Omental fat pad (tissue), 4 donors: ENCODE results near the gene YAP1. TPM values are rescaled to one million over a fixed set of nuclear protein-coding genes. Genes with fewer than 3 reads are reported as not detected.

ENCODE experiments used
- ATAC-seq: fragments of 150-250 bp; one replicate; pipeline ENCODE4 v1.9.1; 2016; ENCODE audit warnings: mild to moderate bottlenecking, moderate library complexity; ENCODE audit not compliant: low FRiP score
- DNase-seq: peaks from one replicate; pipeline ENCODE4 v3.0.0-alpha.2; 2019; ENCODE audit warnings: low spot score
- total RNA-seq, 4 donors: library from RNA; depleted of rRNA; stranded (reverse); fragments of >200 nt; gene quantifications; one replicate each; pipeline ENCODE4 v1.1.0, GENCODE V29; 2016
- TF ChIP-seq, protein P1 (sequence below), 3 donors: fragments of 450-650 bp; IDR thresholded peaks; one replicate each; pipeline ENCODE4 v1.5.1; 2016 to 2017; ENCODE audit warnings: antibody characterized with exemption in 3 of 3, mild to moderate bottlenecking in 3 of 3, moderate library complexity in 2 of 3

The YAP1 gene
- total RNA-seq, 4 donors from 2014 or later = 102 to 152 (median 130) TPM

- no peak for DNase-seq
- TF ChIP-seq, protein P1, sequence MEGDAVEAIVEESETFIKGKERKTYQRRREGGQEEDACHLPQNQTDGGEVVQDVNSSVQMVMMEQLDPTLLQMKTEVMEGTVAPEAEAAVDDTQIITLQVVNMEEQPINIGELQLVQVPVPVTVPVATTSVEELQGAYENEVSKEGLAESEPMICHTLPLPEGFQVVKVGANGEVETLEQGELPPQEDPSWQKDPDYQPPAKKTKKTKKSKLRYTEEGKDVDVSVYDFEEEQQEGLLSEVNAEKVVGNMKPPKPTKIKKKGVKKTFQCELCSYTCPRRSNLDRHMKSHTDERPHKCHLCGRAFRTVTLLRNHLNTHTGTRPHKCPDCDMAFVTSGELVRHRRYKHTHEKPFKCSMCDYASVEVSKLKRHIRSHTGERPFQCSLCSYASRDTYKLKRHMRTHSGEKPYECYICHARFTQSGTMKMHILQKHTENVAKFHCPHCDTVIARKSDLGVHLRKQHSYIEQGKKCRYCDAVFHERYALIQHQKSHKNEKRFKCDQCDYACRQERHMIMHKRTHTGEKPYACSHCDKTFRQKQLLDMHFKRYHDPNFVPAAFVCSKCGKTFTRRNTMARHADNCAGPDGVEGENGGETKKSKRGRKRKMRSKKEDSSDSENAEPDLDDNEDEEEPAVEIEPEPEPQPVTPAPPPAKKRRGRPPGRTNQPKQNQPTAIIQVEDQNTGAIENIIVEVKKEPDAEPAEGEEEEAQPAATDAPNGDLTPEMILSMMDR (IDR thresholded peaks at IDR 0.05) = no peak
- ATAC-seq = no peak
These were observed 127.0 kb downstream of the YAP1 start for GRCh38 chr11:102237096-102237735.

GRCh38 chr11:102238391-102238821 lies 128.2 kb downstream of the YAP1 start:
- DNase-seq = no peak
- ATAC-seq = no peak
- TF ChIP-seq, protein P1 (IDR thresholded peaks at IDR 0.05) = no peak

DNA sequence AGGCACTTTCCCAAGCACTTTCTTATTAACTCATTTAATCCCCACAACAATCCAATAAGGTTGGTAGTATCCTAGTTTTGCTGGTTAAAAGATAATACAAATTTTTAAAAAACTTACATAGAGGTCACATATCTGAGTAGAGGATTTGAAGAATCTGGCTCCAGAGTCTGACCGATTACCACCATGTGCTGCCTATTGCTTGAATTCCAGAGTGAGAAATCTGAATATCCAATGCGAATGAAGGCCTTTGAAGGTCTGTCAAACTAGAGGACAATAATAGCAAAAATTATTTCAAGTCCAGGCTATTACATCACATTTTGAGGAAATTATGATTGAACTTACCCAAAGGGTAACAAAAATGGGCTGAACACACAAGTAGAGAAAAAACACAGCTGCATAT lies 129.2 kb downstream of the YAP1 start:
- no peak for ATAC-seq
- TF ChIP-seq, protein P1 (IDR thresholded peaks at IDR 0.05) = no peak
- DNase-seq = no peak

DNA sequence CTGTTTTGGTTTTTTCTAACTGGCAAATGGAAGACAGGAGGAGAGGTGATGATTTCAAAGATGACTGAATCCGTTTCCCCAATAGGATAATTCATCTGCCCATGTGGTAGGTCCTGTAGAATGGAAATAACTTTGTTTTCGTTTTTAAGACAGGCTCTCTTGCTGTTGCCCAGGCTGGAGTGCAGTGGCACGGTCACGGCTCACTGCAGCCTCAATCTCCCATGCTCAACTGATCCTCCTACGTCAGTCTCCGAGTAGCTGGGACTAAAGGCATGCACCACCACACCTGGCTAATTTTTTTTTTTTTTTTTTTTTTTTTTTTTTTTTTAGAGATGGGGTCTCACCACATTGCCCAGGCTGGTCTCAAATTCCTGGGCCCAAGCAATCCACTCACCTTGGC lies 129.7 kb downstream of the YAP1 start:
- ATAC-seq = no peak
- DNase-seq = no peak
- TF ChIP-seq, protein P1 (IDR thresholded peaks at IDR 0.05) = no peak

DNA sequence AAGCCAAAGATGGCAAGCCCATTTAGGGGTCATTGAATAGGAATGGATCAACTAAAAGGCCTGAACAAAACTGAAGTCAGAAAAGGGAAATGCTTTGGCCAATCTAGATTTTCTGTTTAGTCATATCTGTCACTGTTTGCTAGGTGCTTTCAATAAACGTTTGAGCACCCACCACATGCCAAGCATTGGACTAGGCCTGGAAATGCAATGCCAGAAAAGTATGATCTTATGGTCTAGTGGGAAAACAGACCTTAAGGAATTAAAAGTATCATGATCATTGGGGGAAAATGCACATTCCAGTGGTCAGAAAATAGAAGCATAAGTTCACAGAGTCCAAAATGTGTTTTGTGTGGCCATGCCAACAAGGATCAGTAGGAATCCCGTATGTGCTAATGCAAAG lies 130.3 kb downstream of the YAP1 start:
- DNase-seq = no peak
- ATAC-seq = no peak
- TF ChIP-seq, protein P1 (IDR thresholded peaks at IDR 0.05) = no peak

GRCh38 chr11:102241026-102241425 lies 130.8 kb downstream of the YAP1 start:
- ATAC-seq = no peak
- no peak for DNase-seq
- TF ChIP-seq, protein P1 (IDR thresholded peaks at IDR 0.05) = no peak

DNA sequence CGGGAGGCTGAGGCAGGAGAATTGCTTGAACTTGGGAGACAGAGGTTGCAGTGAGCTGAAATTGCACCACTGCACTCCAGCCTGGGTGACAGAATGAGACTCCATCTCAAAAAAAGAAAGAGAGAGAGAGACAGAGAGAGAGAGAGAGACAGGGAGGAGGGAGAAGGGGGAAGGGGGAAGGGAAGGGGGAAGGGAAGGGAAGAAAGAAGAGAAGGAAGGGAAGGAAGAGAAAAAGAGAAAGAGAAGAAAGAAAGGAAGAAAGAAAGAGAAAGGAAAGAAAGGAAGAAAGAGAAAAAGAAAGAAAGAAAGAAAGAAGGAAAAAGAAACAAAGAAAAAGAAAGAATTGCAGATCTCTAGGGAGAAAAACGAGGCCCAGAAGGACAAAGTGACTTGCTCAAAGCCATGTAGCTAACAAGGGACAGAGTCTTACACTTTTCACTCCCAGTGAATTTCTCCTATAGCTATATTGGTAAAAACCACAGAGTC lies 133.2 kb downstream of the YAP1 start:
- TF ChIP-seq, protein P1 (IDR thresholded peaks at IDR 0.05) = no peak
- ATAC-seq (no peak), DNase-seq (no peak)
